ENCODE data around the gene TP73.

GRCh38 chr1:3750741-3751140 is 98.4 kb downstream of the TP73 start:
- TF ChIP-seq REST (IDR thresholded peaks at IDR 0.05; ENCODE audit: insufficient read depth in 1 of 2, low read depth in 2 of 2, low read length in 2 of 2) (no peak), POLR2AphosphoS5 (IDR thresholded peaks at IDR 0.05; ENCODE audit: low read depth, low read length) (no peak), TAF1 (IDR thresholded peaks at IDR 0.05; ENCODE audit: borderline replicate concordance, insufficient read depth, low read length) (no peak), SIN3A (IDR thresholded peaks at IDR 0.05; ENCODE audit: borderline replicate concordance, insufficient read depth, low read length) (no peak)
